Activated T-cell treated with anti-CD3 and anti-CD28 coated beads for 24 hours (primary cell): ENCODE measurements around the gene SLF2.

ENCODE experiments used
- DNase-seq: peaks from one replicate; pipeline ENCODE4 v3.0.0-alpha.2; 2020; ENCODE audit warnings: low read depth

SLF2 gene

GRCh38 chr10:100899171-100899570 lies 13.6 kb upstream of the SLF2 start:
- no peak for DNase-seq

GRCh38 chr10:100901051-100901450 lies 11.7 kb upstream of the SLF2 start:
- DNase-seq = no peak

GRCh38 chr10:100902622-100903021 lies 10.1 kb upstream of the SLF2 start:
- no peak for DNase-seq

GRCh38 chr10:100904917-100905316 lies 7.8 kb upstream of the SLF2 start:
- DNase-seq = no peak

GRCh38 chr10:100907175-100907574 lies 5.6 kb upstream of the SLF2 start:
- DNase-seq = no peak

- DNase-seq = no peak
These were observed 4.9 kb upstream of the SLF2 start for GRCh38 chr10:100907773-100908363.

GRCh38 chr10:100908378-100908777 lies 4.4 kb upstream of the SLF2 start:
- DNase-seq = no peak

GRCh38 chr10:100909501-100910263 lies 3.1 kb upstream of the SLF2 start:
- DNase-seq = no peak

GRCh38 chr10:100911472-100911871 lies 1.3 kb upstream of the SLF2 start:
- DNase-seq = no peak

- DNase-seq = no peak
These were observed 654 bp upstream of the SLF2 start for GRCh38 chr10:100912013-100912604.

GRCh38 chr10:100913470-100913865 lies 705 bp downstream of the SLF2 start:
- no peak for DNase-seq

GRCh38 chr10:100917071-100917470 lies 4.3 kb downstream of the SLF2 start:
- no peak for DNase-seq

GRCh38 chr10:100923580-100923979 lies 10.8 kb downstream of the SLF2 start:
- DNase-seq = no peak

GRCh38 chr10:100927266-100927665 lies 14.5 kb downstream of the SLF2 start:
- no peak for DNase-seq

- no peak for DNase-seq
These were observed 15.3 kb downstream of the SLF2 start for GRCh38 chr10:100928039-100928438.

GRCh38 chr10:100930368-100930767 lies 17.6 kb downstream of the SLF2 start:
- no peak for DNase-seq

- DNase-seq = no peak
These were observed 21.4 kb downstream of the SLF2 start for GRCh38 chr10:100934084-100934659.

GRCh38 chr10:100939763-100940344 lies 27.1 kb downstream of the SLF2 start:
- no peak for DNase-seq

GRCh38 chr10:100942229-100942628 lies 29.5 kb downstream of the SLF2 start:
- DNase-seq = no peak

- no peak for DNase-seq
These were observed 30.7 kb downstream of the SLF2 start for GRCh38 chr10:100943508-100943907.

- DNase-seq = no peak
These were observed 33.0 kb downstream of the SLF2 start for GRCh38 chr10:100945754-100946153.

- no peak for DNase-seq
These were observed 36.2 kb downstream of the SLF2 start for GRCh38 chr10:100948916-100949315.

GRCh38 chr10:100960251-100960650 lies 47.5 kb downstream of the SLF2 start:
- no peak for DNase-seq
